Caco-2 (cell line): ENCODE data around the gene POLA1. TPM values are rescaled to one million over a fixed set of nuclear protein-coding genes. Genes with fewer than 3 reads are reported as not detected.

ENCODE experiments used
- BruUV-seq: library from RNA; stranded (reverse); fragments of 400-500 nt; replicated peaks from 2 replicates; lab custom pipeline; 2021; lab: Mats Ljungman, UMichigan
- CTCF ChIA-PET: fragments of 300-600 bp; sonication (Branson Sonifier 250); formaldehyde crosslinking; loops from one replicate; lab custom pipeline; 2022; ENCODE audit warnings: antibody characterized with exemption; lab: Charles Lee
- POLR2A ChIA-PET: fragments of 300-600 bp; sonication (Branson Sonifier 250); formaldehyde crosslinking; loops from one replicate; lab custom pipeline; 2022; ENCODE audit warnings: antibody characterized with exemption; lab: Charles Lee
- DNase-seq, 2 experiments: peaks; one replicate each; pipeline versions ENCODE4 v3.0.0 to v3.0.0-alpha.2; 2020 to 2022
- H3K27me3 ChIP-seq: replicated peaks from 2 replicates; pipeline ENCODE4 v1.6.0; 2011; ENCODE audit warnings: low read length; ENCODE audit not compliant: control insufficient read depth, insufficient read depth
- H3K36me3 ChIP-seq: 2 replicates; pipeline ENCODE4 v1.5.1; 2011; ENCODE audit warnings: low read length; ENCODE audit not compliant: control insufficient read depth, insufficient read depth
- H3K4me1 ChIP-seq: fragments of 250-450 bp; sonication (Bioruptor Pico); 2 replicates; pipeline ENCODE4 v1.5.1; 2020; ENCODE audit warnings: mild to moderate bottlenecking
- H3K4me3 ChIP-seq: 2 replicates; pipeline ENCODE4 v1.5.1; 2011; ENCODE audit warnings: low read depth, mild to moderate bottlenecking, control low read depth, low read length
- H3K9me3 ChIP-seq: fragments of 250-450 bp; sonication (Bioruptor Pico); 2 replicates; pipeline ENCODE4 v1.5.1; 2020; ENCODE audit warnings: mild to moderate bottlenecking, moderate library complexity
- H3K27ac Mint-ChIP-seq: one replicate; pipeline ENCODE4 v1.8.0; 2022; ENCODE audit warnings: mixed read lengths; ENCODE audit not compliant: unreplicated experiment
- H3K27me3 Mint-ChIP-seq: one replicate; pipeline ENCODE4 v1.8.0; 2022; ENCODE audit warnings: mixed read lengths; ENCODE audit not compliant: insufficient read depth, unreplicated experiment
- H3K36me3 Mint-ChIP-seq: one replicate; pipeline ENCODE4 v1.8.0; 2022; ENCODE audit warnings: mild to moderate bottlenecking, mixed read lengths; ENCODE audit not compliant: insufficient read depth, unreplicated experiment
- H3K4me1 Mint-ChIP-seq: one replicate; pipeline ENCODE4 v1.8.0; 2022; ENCODE audit warnings: low read depth, mixed read lengths; ENCODE audit not compliant: unreplicated experiment
- H3K4me3 Mint-ChIP-seq: one replicate; pipeline ENCODE4 v1.8.0; 2022; ENCODE audit warnings: mild to moderate bottlenecking, moderate library complexity, mixed read lengths; ENCODE audit not compliant: unreplicated experiment
- H3K9me3 Mint-ChIP-seq: one replicate; pipeline ENCODE4 v1.8.0; 2022; ENCODE audit warnings: mixed read lengths; ENCODE audit not compliant: unreplicated experiment
- CTCF ChIP-seq, 2 experiments: fragments of 200-600 bp in 1 of 2; IDR thresholded peaks; 1 replicate in 1 of 2; 2 replicates in 1 of 2; pipeline versions ENCODE4 v1.5.1 to v1.8.0; 2011 to 2022; ENCODE audit warnings: antibody characterized with exemption in 1 of 2, control low read depth in 1 of 2, inconsistent platforms in 1 of 2, low read depth in 1 of 2, low read length in 1 of 2, mild to moderate bottlenecking in 1 of 2, moderate library complexity in 1 of 2; ENCODE audit not compliant: insufficient read depth in 1 of 2, severe bottlenecking in 1 of 2, unreplicated experiment in 1 of 2
- intact Hi-C: fragments of 100-400 bp; cut with micrococcal nuclease; formaldehyde crosslinking; loops from one replicate; pipeline ENCODE4 v1.10.0; 2022; ENCODE audit not compliant: unreplicated experiment
- total RNA-seq: library from RNA; stranded (reverse); gene quantifications from 2 replicates; pipeline ENCODE4 v1.2.3, GENCODE V29; 2022

POLA1 gene
- total RNA-seq, 1 experiment from 2014 or later: 23.5 TPM

DNA sequence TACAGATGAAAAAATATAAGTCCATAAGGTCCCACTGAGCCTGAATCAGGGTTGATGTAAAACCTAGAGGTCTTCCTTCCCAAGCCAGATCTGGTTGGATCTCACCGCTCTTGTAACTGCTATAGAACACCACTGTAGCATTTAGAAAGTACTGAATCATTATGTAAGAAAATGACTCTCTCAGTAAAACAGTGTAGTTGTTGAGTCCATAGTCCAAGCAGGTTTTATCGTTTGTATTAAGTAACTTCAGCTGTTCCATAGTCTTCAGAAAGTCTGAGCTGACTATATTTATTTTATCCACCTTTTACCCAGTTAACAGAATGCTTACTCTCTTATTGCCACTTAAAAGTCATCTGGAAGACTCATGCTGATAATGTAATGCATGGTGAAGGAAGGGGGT, 82.2 kb downstream of the POLA1 start:
- Histone ChIP-seq H3K9me3 (no peaks in the 10 kb centered on the region), H3K27me3 (no peaks in the 10 kb centered on the region), H3K36me3 (no peaks in the 10 kb centered on the region), H3K4me1 (no peaks in the 10 kb centered on the region), H3K4me3 (no peak overlapping the region)
- H3K4me3 Mint-ChIP-seq: no peak overlapping the region
- H3K4me1 Mint-ChIP-seq: no peaks in the 10 kb centered on the region
- no peak for DNase-seq
- POLR2A ChIA-PET: no interaction called here
- H3K36me3 Mint-ChIP-seq: peaks cover 7% of the 10 kb centered on the region
- no peak for TF ChIP-seq CTCF (IDR thresholded peaks at IDR 0.05; ENCODE audit: insufficient read depth in 1 of 2, low read depth in 1 of 2, low read length in 1 of 2, severe bottlenecking in 1 of 2, unreplicated experiment in 1 of 2)
- no peak overlapping the region for H3K27ac Mint-ChIP-seq
- no peaks in the 10 kb centered on the region for H3K9me3 Mint-ChIP-seq
- no TSS peak for BruUV-seq
- no peaks in the 10 kb centered on the region for H3K27me3 Mint-ChIP-seq
- CTCF ChIA-PET: no interaction called here
- intact Hi-C loops: no loop called here

DNA sequence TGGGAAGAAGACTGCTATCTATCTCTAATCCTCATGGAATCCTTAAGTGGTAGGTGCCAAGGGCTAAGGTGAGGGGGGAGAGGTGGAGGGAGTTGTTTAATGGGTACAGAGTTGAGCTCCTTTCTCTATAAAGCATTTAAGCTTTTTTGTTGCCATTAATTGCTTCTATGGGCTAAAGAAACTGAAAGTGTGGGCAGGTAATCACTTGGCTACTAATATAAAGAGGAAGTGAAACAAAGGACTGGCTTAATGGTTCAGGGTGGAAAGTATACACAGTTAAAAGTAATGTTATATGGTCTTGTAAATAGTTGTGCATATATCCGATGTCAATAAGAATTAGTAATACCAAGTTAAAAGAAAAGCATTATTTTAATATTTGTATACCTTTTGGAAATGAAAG, 83.9 kb downstream of the POLA1 start:
- intact Hi-C loops: no loop called here
- H3K4me1 ChIP-seq: no peaks in the 10 kb centered on the region
- ChIA-PET CTCF (no interaction called here), POLR2A (no interaction called here)
- H3K36me3 ChIP-seq: no peaks in the 10 kb centered on the region
- H3K27me3 Mint-ChIP-seq: no peaks in the 10 kb centered on the region
- BruUV-seq: no TSS peak
- TF ChIP-seq CTCF (IDR thresholded peaks at IDR 0.05; ENCODE audit: insufficient read depth in 1 of 2, low read depth in 1 of 2, low read length in 1 of 2, severe bottlenecking in 1 of 2, unreplicated experiment in 1 of 2): no peak
- no peaks in the 10 kb centered on the region for H3K27me3 ChIP-seq
- no peaks in the 10 kb centered on the region for H3K4me1 Mint-ChIP-seq
- DNase-seq: no peak
- H3K4me3 Mint-ChIP-seq: no peak overlapping the region
- no peaks in the 10 kb centered on the region for H3K9me3 Mint-ChIP-seq
- H3K9me3 ChIP-seq: no peaks in the 10 kb centered on the region
- H3K36me3 Mint-ChIP-seq: peaks cover 7% of the 10 kb centered on the region
- no peak overlapping the region for H3K27ac Mint-ChIP-seq
- H3K4me3 ChIP-seq: no peak overlapping the region

GRCh38 chrX:24782011-24782410, 88.3 kb downstream of the POLA1 start:
- Mint-ChIP-seq H3K4me3 (no peak overlapping the region), H3K36me3 (peaks cover 16% of the 10 kb centered on the region), H3K9me3 (no peaks in the 10 kb centered on the region), H3K27me3 (no peaks in the 10 kb centered on the region), H3K4me1 (no peaks in the 10 kb centered on the region), H3K27ac (no peak overlapping the region)
- H3K9me3 ChIP-seq: no peaks in the 10 kb centered on the region
- H3K27me3 ChIP-seq: no peaks in the 10 kb centered on the region
- intact Hi-C loops: no loop called here
- BruUV-seq: no TSS peak
- H3K4me1 ChIP-seq: no peaks in the 10 kb centered on the region
- ChIA-PET CTCF (no interaction called here), POLR2A (no interaction called here)
- no peak for TF ChIP-seq CTCF (IDR thresholded peaks at IDR 0.05; ENCODE audit: insufficient read depth in 1 of 2, low read depth in 1 of 2, low read length in 1 of 2, severe bottlenecking in 1 of 2, unreplicated experiment in 1 of 2)
- H3K4me3 ChIP-seq: no peak overlapping the region
- H3K36me3 ChIP-seq: no peaks in the 10 kb centered on the region
- no peak for DNase-seq
